Glutamatergic neuron (in vitro differentiated cells): ENCODE results near the gene CDR2. TPM values are rescaled to one million over a fixed set of nuclear protein-coding genes. Genes with fewer than 3 reads are reported as not detected.
"Not testable (repeated sequence)": the region's sequence is repeated elsewhere in the genome, so short reads cannot be mapped to it uniquely, and the experiment has no call there.

Source experiments
- DNase-seq: peaks from one replicate; pipeline ENCODE4 v3.0.0; 2022
- H3K27ac Mint-ChIP-seq: one replicate; pipeline ENCODE4 v1.8.0; 2020; ENCODE audit warnings: mild to moderate bottlenecking, mixed read lengths, inconsistent platforms; ENCODE audit not compliant: unreplicated experiment
- H3K27me3 Mint-ChIP-seq: one replicate; pipeline ENCODE4 v1.8.0; 2020; ENCODE audit warnings: mild to moderate bottlenecking, moderate library complexity, mixed read lengths, inconsistent platforms; ENCODE audit not compliant: unreplicated experiment
- H3K36me3 Mint-ChIP-seq: one replicate; pipeline ENCODE4 v1.8.0; 2020; ENCODE audit warnings: mild to moderate bottlenecking, mixed read lengths, inconsistent platforms; ENCODE audit not compliant: unreplicated experiment
- H3K4me1 Mint-ChIP-seq: one replicate; pipeline ENCODE4 v1.8.0; 2020; ENCODE audit warnings: mild to moderate bottlenecking, low read depth, mixed read lengths, inconsistent platforms; ENCODE audit not compliant: unreplicated experiment
- H3K4me3 Mint-ChIP-seq: one replicate; pipeline ENCODE4 v1.8.0; 2020; ENCODE audit warnings: mild to moderate bottlenecking, mixed read lengths, inconsistent platforms; ENCODE audit not compliant: unreplicated experiment
- H3K9me3 Mint-ChIP-seq: one replicate; pipeline ENCODE4 v1.8.0; 2020; ENCODE audit warnings: mild to moderate bottlenecking, moderate library complexity, mixed read lengths, inconsistent platforms; ENCODE audit not compliant: unreplicated experiment
- CTCF ChIP-seq: fragments of 200-600 bp; sonication (generic); IDR thresholded peaks from one replicate; pipeline ENCODE4 v1.5.0; 2021; ENCODE audit not compliant: partially characterized antibody, unreplicated experiment
- total RNA-seq: library from RNA; stranded (reverse); fragmentation: NEBNext Ultra II Directional; extraction: Animal tissue kit (Norgen Biotek cat#: 25700); gene quantifications from one replicate; pipeline ENCODE4 v1.2.1, GENCODE V29; 2021; ENCODE audit not compliant: unreplicated experiment

Gene CDR2
- total RNA-seq, 1 donor from 2014 or later: 8.5 TPM

- H3K4me3 Mint-ChIP-seq: no peak overlapping the region
- H3K9me3 Mint-ChIP-seq: peaks cover 8% of the 10 kb centered on the region
- peaks cover 14% of the 10 kb centered on the region for H3K4me1 Mint-ChIP-seq
- DNase-seq: no peak
- no peak for TF ChIP-seq CTCF
- no peak overlapping the region for H3K27ac Mint-ChIP-seq
- H3K27me3 Mint-ChIP-seq: peaks cover 8% of the 10 kb centered on the region
- peaks cover 5% of the 10 kb centered on the region for H3K36me3 Mint-ChIP-seq
These were observed 71.5 kb downstream of the CDR2 start for GRCh38 chr16:22302776-22303363.

GRCh38 chr16:22301423-22301822 lies 73.0 kb downstream of the CDR2 start:
- not testable (repeated sequence) for H3K36me3 Mint-ChIP-seq, H3K4me3 Mint-ChIP-seq, DNase-seq, H3K27ac Mint-ChIP-seq
- Mint-ChIP-seq H3K4me1 (peaks cover 14% of the 10 kb centered on the region), H3K9me3 (peaks cover 14% of the 10 kb centered on the region), H3K27me3 (peaks cover 14% of the 10 kb centered on the region)

- peaks cover 17% of the 10 kb centered on the region for H3K4me1 Mint-ChIP-seq
- no peak overlapping the region for H3K4me3 Mint-ChIP-seq
These were observed 73.9 kb downstream of the CDR2 start for GRCh38 chr16:22300427-22301071.

GRCh38 chr16:22299036-22299435 lies 75.4 kb downstream of the CDR2 start:
- Mint-ChIP-seq H3K36me3 (peaks cover 5% of the 10 kb centered on the region), H3K27ac (peak overlapping the region; percentile 49), H3K4me3 (peak overlapping the region; percentile 61), H3K9me3 (peaks cover 17% of the 10 kb centered on the region), H3K4me1 (peaks cover 17% of the 10 kb centered on the region), H3K27me3 (peaks cover 18% of the 10 kb centered on the region)
- no peak for DNase-seq
- TF ChIP-seq CTCF: no peak

More at GRCh38 chr16:22300427-22301071, 73.9 kb downstream of the CDR2 start:
- H3K36me3 Mint-ChIP-seq: peaks cover 5% of the 10 kb centered on the region
- peak overlapping the region; percentile 87 for H3K27ac Mint-ChIP-seq
- TF ChIP-seq CTCF: peak; percentile 58
- DNase-seq: peak; percentile 75
- peaks cover 18% of the 10 kb centered on the region for H3K27me3 Mint-ChIP-seq
- H3K9me3 Mint-ChIP-seq: peaks cover 18% of the 10 kb centered on the region

- TF ChIP-seq CTCF: no peak
- Mint-ChIP-seq H3K27me3 (peaks cover 18% of the 10 kb centered on the region), H3K27ac (peak overlapping the region; percentile 93), H3K4me1 (peaks cover 17% of the 10 kb centered on the region), H3K36me3 (peaks cover 5% of the 10 kb centered on the region), H3K4me3 (peak overlapping the region; percentile 95), H3K9me3 (peaks cover 17% of the 10 kb centered on the region)
- peak; percentile 72 for DNase-seq
These were observed 76.3 kb downstream of the CDR2 start for GRCh38 chr16:22297871-22298733.
